Measurements from ENCODE around the gene KRTAP5-3.

The KRTAP5-3 gene

DNA sequence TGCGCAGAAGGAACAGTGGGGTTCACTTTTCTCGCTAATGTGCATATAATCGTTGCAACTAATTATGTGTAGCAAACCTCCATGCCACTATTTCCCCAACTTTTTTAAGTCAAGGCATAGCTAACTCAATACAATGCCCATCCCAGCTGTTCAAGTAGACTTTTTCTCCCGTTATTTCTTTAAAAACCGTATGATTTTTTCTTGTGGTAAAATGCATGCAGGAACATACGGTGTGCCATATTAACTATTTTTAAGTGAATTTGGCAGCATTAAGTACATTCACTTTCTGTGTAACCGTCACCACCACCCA is 33.4 kb downstream of the KRTAP5-3 start:
- H3K27ac ChIP-seq = peak overlapping the region; percentile 84
- TF ChIP-seq, protein P1, sequence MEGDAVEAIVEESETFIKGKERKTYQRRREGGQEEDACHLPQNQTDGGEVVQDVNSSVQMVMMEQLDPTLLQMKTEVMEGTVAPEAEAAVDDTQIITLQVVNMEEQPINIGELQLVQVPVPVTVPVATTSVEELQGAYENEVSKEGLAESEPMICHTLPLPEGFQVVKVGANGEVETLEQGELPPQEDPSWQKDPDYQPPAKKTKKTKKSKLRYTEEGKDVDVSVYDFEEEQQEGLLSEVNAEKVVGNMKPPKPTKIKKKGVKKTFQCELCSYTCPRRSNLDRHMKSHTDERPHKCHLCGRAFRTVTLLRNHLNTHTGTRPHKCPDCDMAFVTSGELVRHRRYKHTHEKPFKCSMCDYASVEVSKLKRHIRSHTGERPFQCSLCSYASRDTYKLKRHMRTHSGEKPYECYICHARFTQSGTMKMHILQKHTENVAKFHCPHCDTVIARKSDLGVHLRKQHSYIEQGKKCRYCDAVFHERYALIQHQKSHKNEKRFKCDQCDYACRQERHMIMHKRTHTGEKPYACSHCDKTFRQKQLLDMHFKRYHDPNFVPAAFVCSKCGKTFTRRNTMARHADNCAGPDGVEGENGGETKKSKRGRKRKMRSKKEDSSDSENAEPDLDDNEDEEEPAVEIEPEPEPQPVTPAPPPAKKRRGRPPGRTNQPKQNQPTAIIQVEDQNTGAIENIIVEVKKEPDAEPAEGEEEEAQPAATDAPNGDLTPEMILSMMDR (conservative IDR thresholded peaks at IDR 0.05) = no peak; the same call in none of the 2 replicates

GRCh38 chr11:1574238-1574932 is 33.9 kb downstream of the KRTAP5-3 start:
- H3K27ac ChIP-seq = peak overlapping the region; percentile 84
- TF ChIP-seq, protein P1 (conservative IDR thresholded peaks at IDR 0.05) = peak; percentile 97

GRCh38 chr11:1573903-1574237 is 34.4 kb downstream of the KRTAP5-3 start:
- peak overlapping the region; percentile 84 for H3K27ac ChIP-seq
- TF ChIP-seq, protein P1 (conservative IDR thresholded peaks at IDR 0.05) = no peak

DNA sequence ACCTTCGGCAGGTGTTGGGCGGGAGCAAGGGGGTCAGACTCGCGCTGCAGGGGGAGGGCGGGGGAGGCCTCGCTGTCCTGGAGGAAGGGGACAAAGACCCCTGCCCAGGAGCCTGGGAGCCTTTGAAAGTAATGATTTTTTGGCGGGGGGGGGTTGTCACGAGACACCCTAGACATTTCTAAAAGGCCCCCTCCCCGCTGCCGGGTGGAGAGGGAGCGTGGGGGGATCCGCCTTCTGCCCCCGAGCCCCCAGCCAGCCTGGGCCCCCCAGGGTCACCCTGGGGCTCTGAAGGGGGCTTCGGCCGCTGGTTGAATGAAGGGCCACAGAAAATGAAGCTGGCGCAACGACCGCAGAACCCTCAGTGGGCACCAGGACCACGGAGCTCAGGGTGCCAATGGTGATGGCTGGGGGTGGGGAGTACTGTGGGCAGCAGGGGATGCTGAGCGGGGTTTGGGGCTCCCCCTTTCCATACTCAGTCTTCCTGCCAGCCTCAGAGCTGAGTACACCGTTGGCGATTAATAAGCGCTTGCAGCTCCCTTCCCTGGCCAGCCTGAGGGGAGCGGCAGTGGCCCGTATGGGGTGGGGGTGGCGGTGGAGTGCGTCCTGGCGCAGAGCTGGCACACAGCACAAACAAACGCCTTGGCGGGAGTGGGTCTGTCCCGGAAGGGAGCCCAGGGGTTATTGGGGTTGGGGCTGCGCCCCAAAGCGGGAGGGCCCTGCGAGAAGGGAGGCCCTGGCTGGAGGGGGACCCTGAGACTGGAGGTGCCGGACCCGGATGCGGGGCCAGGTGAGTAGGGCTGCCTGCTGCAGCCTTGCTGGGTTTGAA is 35.0 kb downstream of the KRTAP5-3 start:
- H3K27ac ChIP-seq = peak overlapping the region; percentile 84
- TF ChIP-seq, protein P1 (conservative IDR thresholded peaks at IDR 0.05) = no peak

- peak within 1 kb of the TSS; percentile 84 for H3K27ac ChIP-seq
Observed at GRCh38 chr11:1572197-1573076, 35.8 kb downstream of the KRTAP5-3 start, which contains the start of gene DUSP8. TSS of gene DUSP8 (minus strand) at chr11:1572271. CDS start at chr11:1565826, 6,445 bp downstream.

DNA sequence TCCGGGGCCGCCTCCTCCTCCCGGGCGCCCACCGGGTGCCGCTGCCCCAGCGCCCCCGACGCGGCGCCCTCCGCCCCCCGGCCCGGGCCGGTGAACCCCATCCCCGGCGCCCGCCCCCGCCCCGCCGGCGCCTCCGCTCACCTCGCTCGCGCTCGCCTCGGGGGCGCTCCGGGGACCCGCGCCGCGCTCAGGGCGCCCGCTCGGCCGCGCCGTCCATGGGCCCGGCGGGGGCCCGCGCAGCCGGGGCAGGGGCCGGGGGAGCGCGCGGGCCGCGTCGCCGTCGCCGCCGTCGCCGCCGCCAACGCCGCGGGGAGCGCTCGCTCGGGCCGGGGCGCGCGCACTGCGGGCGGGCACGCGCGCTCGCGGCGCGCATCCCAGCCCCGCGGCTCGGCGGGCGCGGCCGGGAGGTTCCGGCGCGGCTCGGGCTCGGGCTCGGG is 36.5 kb downstream of the KRTAP5-3 start:
- TF ChIP-seq, protein P1 (conservative IDR thresholded peaks at IDR 0.05) = no peak
- H3K27ac ChIP-seq = peak overlapping the region; percentile 84

More at GRCh38 chr11:1572197-1573076, 35.8 kb downstream of the KRTAP5-3 start, which contains the start of gene DUSP8:
- TF ChIP-seq, protein P1 (conservative IDR thresholded peaks at IDR 0.05) = no peak

Measured in VCaP (cell line).